HPDE6-E6E7 (cell line): ENCODE results near the gene ZNF362.
A peak's percentile ranks its signal among the peaks of the same experiment; 100 is the strongest.

Experiments
- DNase-seq: peaks from one replicate; pipeline ENCODE4 v3.0.0; 2011; ENCODE audit warnings: missing footprints; ENCODE audit errors: extremely low spot score

ZNF362 gene

GRCh38 chr1:33324677-33325575, 68.6 kb downstream of the ZNF362 start:
- DNase-seq, result no peak

DNA sequence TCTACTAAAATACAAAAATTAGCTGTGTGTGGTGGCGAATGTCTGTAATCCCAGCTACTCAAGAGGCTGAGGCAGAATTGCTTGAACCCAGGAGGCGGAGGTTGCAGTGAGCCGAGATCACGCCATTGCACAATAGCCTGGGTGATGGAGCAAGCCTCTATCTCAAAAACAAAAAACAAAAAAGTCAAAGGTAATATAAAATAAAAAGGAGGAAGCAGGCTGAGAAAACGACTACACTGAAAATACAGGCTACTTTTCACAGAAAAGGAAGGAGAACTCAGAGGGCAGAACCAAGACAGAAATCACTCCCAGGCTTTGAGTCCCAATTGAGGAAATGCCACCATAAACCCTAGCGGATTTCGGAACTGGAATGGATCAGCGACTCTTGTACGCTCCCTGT, 70.5 kb downstream of the ZNF362 start:
- no peak for DNase-seq

- DNase-seq, result peak; percentile 41
Measured at GRCh38 chr1:33327587-33328325, 71.5 kb downstream of the ZNF362 start.

DNA sequence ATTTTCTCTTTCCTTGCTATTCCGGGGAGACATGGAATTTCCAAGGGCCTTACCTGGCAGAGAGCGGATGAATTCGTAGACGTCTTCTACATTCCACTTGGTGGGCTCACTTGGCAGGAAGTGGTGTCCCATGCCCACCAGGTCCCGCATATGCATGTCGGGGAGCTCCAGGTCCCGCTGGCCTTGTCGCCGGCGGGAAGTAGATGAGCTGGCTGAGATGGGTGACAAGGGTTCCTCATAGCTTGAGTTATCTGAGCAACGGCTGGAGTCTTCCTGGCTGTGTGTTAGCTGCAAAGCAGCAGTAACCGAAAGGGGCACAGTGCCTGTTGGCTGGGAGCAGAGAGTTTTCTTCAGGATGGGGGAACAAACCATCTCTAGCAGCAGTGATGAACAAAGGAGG, 72.5 kb downstream of the ZNF362 start:
- DNase-seq, result no peak

GRCh38 chr1:33329600-33330305, 73.5 kb downstream of the ZNF362 start:
- no peak for DNase-seq

- no peak for DNase-seq
Measured at GRCh38 chr1:33330361-33330890, 74.1 kb downstream of the ZNF362 start.

DNA sequence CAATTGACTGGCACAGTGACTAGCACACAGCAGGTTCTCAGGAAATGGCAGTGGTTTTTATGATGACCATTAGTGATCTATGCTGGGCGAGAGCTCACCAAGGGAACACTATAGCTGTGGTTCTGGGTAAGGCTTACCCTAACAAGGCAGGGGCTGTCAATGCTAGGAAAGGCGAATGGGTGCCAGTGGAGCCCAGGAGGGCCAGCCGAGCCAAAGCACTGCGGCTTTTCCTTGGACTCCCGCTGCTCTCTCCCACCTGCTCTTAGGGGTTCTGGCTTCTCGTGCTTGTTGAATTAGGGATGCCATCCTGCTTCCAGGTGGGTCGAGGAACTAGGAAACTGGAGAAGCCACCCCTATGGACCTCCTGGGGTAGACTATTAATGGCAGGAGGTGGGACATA, 74.6 kb downstream of the ZNF362 start:
- DNase-seq, result no peak

GRCh38 chr1:33331444-33332356, 75.4 kb downstream of the ZNF362 start:
- no peak for DNase-seq

GRCh38 chr1:33332357-33332789, 76.1 kb downstream of the ZNF362 start:
- no peak for DNase-seq

- DNase-seq, result no peak
Measured at GRCh38 chr1:33332881-33333280, 76.6 kb downstream of the ZNF362 start.

GRCh38 chr1:33334081-33334552, 77.8 kb downstream of the ZNF362 start:
- DNase-seq, result no peak

DNA sequence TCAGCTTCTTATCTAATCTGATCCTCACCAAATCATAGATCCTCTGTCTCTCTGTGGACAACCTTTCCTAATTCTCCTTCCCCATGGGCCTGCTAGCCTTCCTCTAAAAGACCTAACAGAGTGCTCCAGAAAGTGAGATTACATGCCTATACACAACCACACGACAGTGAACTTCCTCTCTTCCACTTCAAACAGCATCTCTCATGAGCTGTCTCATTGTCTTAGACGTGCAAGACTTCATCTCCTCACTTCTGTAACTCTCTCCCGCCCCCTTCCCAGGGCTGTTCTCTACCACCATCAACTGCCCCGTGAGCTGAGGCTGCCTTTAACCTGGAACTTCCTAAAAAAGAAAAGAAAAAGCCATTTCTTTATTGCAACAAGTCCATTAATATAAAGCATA, 78.7 kb downstream of the ZNF362 start:
- no peak for DNase-seq

DNA sequence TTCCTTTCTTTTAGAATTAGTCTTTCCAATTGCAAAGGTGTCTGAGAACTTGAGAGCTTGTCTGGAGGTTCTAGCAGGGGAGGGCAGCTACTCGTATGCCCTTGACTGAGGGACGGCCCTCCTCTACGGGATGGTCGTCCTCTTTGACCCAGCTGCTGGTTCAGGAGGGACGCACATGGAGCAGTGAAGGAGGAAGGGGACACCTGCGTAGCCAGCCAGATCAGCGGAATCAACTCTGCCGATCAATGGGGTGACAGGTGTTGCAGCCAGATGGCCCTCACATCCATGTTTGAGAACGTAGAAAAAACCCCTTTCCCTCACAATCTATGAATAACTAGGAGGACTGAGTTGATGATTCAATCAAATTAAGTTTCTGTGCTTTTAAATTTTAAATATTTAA, 80.3 kb downstream of the ZNF362 start:
- no peak for DNase-seq

- no peak for DNase-seq
Measured at GRCh38 chr1:33337441-33337840, 81.1 kb downstream of the ZNF362 start.

DNA sequence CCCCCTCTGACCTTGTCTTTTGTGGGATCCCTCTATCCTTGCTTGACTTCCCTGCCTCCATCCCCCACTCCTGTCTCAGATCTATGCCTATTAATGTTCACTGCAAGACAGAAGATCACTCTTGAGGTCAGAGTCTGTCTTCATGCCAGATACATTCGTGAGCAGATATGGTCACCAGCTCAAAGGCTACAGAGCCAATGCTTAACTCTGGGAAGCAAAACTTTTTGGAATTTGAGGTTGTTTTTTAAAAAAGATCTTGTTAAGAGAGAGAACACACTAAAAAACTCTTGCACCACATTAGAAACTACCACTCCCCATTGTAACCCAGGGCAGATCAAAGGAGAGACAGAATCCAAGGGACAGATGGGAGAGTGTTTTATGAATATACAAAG, 81.8 kb downstream of the ZNF362 start:
- DNase-seq, result no peak

DNA sequence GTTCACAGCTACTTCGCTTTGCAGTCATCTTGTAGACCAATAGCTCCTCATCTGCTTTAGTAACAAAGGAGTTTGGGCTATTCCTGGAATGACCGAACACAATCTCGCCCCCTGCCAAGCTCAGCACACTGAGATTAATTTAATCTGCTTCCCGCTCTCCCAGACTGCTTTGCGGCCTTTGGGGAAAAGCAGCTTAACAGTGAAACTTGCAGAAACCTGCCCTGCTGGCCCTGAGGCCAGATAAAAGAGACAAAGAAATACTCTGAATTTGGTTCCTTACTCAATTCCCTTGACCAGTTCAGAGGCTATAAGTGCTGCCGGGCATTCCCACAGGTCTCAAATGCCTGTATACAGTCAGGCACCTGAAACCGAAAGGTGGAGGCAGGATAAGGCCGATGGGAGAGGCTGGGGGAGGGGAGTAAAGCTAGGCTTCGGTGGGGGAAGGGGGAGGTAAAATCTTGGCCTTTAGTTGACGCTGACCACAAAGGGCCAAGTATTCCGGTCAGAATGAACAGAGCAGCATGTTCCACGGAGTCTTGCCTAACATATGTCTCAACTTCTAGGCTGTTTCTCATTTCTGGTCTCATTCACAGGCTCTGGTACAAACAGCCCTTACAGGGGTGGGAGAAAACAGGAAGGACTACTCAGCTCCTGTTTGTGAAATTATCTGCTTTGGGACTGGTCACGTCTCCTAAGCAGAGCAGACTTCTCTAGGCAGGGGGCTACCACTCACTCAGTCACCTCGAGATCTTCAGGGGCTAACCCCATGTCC, 82.3 kb downstream of the ZNF362 start:
- no peak for DNase-seq

DNA sequence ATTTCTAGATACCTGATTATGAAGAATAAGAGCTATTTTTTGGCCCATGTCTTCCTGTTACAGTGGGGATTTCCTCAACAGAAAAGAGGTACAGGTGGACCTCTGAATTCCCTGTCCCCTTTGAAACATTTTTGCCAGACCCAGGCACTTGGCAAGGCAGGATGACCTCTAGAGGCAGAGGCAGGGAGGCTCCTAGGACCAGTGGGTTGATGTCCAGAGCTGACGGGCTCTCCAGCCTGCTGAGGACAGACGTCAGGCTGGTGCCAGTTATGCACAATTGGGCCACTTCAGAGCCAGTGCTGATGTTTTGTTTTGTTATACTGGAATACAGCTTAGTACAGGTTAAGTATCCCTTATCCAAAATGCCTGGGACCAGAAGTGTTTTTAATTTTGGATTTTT, 83.1 kb downstream of the ZNF362 start:
- no peak for DNase-seq

- no peak for DNase-seq
Measured at GRCh38 chr1:33341190-33341589, 84.9 kb downstream of the ZNF362 start.

DNA sequence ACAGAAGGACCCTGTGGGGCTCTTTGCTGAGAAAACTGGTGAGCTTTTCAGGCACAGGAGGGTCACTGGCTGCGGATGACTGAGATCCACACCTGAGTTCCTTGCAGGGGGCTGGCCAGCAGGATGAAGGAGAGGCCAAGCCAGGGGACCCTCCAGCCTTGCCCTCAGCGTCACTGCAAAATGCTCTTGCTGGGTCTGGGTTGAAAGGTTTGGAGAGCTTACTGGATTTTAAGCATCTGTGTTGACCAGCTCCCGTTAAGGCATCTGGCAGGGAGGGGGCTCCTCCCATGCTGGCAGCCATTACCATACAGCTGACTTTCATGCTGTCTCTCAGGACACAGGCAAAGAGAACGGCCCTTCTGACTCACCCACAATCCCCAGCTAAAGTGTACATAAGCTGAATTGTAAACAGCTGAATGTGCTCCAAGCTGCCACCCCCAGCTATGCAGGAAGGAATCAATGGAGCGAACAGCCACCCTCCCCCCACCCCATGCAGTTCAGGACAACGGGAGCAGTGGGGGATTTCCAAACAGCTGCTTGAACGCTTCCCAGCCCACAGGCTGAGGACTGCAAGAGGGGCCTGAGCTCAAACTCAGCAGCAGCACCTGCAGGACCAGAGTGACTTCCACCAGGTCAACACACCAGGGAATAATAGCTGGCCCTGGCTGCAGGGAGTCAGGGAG, 85.9 kb downstream of the ZNF362 start:
- no peak for DNase-seq

GRCh38 chr1:33343539-33343938, 87.2 kb downstream of the ZNF362 start:
- DNase-seq, result no peak
